ENCODE measurements around the gene CASS4. TPM values are rescaled to one million over a fixed set of nuclear protein-coding genes. Genes with fewer than 3 reads are reported as not detected.
"Not testable (repeated sequence)": the region's sequence is repeated elsewhere in the genome, so short reads cannot be mapped to it uniquely, and the experiment has no call there.

Gene CASS4
- total RNA-seq, 6 experiments from 2014 or later = 0.66 to 2.1 (median 0.83) TPM

DNA sequence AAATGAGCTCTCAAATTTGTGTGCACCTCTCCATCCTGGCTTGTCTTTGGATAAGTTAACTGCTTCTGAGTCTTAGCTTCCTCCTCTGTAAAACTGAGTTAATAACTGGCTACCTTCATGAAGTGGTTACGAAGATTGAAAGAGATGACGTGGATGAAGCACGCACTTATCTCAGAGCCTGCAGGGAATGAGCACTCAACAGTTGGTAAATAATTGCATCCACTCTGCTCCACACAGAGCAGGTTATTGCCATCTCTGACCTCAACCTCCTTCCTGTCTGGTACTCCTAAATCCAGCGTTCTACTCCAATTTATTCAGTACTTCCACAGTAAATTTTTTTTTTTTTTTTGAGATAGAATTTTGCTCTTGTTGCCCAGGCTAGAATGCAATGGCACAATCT, 26.9 kb upstream of the CASS4 start:
- H3K27me3 ChIP-seq = no peaks in the 10 kb centered on the region
- ATAC-seq = no peak
- H3K9me3 ChIP-seq = no peaks in the 10 kb centered on the region
- H3K36me3 ChIP-seq = no peaks in the 10 kb centered on the region
- H3K27ac ChIP-seq = no peak overlapping the region
- H3K4me3 ChIP-seq = no peak overlapping the region
- no peak for DNase-seq
- TF ChIP-seq, protein P1, sequence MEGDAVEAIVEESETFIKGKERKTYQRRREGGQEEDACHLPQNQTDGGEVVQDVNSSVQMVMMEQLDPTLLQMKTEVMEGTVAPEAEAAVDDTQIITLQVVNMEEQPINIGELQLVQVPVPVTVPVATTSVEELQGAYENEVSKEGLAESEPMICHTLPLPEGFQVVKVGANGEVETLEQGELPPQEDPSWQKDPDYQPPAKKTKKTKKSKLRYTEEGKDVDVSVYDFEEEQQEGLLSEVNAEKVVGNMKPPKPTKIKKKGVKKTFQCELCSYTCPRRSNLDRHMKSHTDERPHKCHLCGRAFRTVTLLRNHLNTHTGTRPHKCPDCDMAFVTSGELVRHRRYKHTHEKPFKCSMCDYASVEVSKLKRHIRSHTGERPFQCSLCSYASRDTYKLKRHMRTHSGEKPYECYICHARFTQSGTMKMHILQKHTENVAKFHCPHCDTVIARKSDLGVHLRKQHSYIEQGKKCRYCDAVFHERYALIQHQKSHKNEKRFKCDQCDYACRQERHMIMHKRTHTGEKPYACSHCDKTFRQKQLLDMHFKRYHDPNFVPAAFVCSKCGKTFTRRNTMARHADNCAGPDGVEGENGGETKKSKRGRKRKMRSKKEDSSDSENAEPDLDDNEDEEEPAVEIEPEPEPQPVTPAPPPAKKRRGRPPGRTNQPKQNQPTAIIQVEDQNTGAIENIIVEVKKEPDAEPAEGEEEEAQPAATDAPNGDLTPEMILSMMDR (IDR thresholded peaks at IDR 0.05) = no peak
- TF ChIP-seq POLR2A (IDR thresholded peaks at IDR 0.05) = no peak
- H3K4me1 ChIP-seq = no peaks in the 10 kb centered on the region
- WGBS (ENCODE audit: insufficient coverage, low coverage, low lambda C conversion rate, missing lambda C conversion rate) = 93% methylated on average over 4 of the region's 4 CpGs
- intact Hi-C loops (cut with DNase I) = no loop called here

DNA sequence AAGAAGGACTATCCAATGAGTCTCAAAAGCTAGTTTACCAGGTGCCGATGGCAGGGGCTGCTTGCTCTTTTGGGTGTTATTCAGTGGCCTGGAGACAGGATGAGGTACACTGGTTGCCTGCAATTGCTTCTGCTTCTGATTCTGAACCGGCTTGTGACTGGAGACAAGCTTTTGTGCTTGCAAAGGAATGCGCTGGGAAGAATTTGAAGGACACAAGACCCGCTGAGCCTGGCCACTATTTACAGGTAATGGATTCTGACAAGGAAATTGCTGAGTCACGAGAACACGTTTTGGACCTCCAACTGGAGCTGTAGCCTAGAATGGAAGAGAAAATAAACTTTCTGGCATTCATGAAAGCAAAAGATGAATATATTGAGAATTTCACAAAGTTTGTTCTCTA, 25.8 kb upstream of the CASS4 start:
- 95% methylated on average over 6 of the region's 6 CpGs for WGBS (ENCODE audit: insufficient coverage, low coverage, low lambda C conversion rate, missing lambda C conversion rate)
- H3K9me3 ChIP-seq = no peaks in the 10 kb centered on the region
- intact Hi-C loops (cut with DNase I) = no loop called here
- ATAC-seq (no peak), DNase-seq (no peak)
- no peaks in the 10 kb centered on the region for H3K27me3 ChIP-seq
- peaks cover 0 to 2% (median 0%) of the 10 kb centered on the region in 4 donors for H3K4me1 ChIP-seq
- H3K4me3 ChIP-seq = no peak overlapping the region
- H3K27ac ChIP-seq = no peak overlapping the region
- no peaks in the 10 kb centered on the region for H3K36me3 ChIP-seq
- TF ChIP-seq POLR2A (IDR thresholded peaks at IDR 0.05) = no peak
- TF ChIP-seq, protein P1 (IDR thresholded peaks at IDR 0.05) = no peak

DNA sequence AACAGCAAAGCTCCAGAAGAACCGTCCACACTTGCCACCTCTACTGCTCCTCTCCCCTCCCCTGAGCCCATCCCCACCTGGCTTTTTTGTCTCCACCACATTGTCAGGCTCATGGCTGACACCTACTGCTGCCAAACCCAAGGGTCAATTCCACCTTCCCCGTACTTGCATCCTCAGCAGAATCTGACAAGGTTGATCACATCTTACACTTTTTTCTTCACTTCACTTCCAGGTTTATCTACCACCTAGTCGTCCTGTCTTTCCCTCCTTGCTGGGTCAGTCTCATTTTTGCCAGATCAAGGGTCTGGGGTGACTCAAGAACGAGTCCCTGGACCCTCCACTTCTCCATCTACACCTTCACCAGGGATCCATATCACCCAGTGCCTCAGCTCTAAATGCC, 23.2 kb upstream of the CASS4 start:
- peaks cover 0 to 10% (median 0%) of the 10 kb centered on the region in 4 donors for H3K4me1 ChIP-seq
- DNase-seq (no peak), ATAC-seq (no peak)
- no peak overlapping the region for H3K27ac ChIP-seq
- TF ChIP-seq, protein P1 (IDR thresholded peaks at IDR 0.05) = no peak
- no peak for TF ChIP-seq POLR2A (IDR thresholded peaks at IDR 0.05)
- no peaks in the 10 kb centered on the region for H3K36me3 ChIP-seq
- WGBS (ENCODE audit: insufficient coverage, low coverage, low lambda C conversion rate, missing lambda C conversion rate) = 92% methylated on average over 4 of the region's 4 CpGs
- H3K4me3 ChIP-seq = no peak overlapping the region
- no peaks in the 10 kb centered on the region for H3K27me3 ChIP-seq
- no peaks in the 10 kb centered on the region for H3K9me3 ChIP-seq
- intact Hi-C loops (cut with DNase I) = no loop called here

DNA sequence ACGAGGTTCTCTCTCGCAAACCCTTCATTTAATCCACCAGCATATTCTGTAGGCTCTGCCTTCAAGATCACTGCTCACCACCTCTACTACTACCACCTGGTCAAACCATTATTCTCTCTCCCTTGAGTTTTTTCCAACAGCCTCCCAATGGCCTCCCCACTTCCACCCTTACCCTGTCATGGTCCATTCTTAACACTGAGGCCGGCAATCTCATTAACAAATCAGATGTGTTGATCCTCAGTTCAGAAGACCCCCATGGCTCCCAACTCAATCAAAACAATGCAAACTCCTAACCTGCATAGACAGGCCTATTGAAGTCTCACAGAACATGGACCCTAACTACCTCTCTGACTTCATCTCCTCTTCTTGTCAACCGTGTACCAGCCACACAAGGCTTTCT, 22.3 kb upstream of the CASS4 start:
- intact Hi-C loops (cut with DNase I) = no loop called here
- WGBS (ENCODE audit: insufficient coverage, low coverage, low lambda C conversion rate, missing lambda C conversion rate) = 98% methylated on average over 4 of the region's 4 CpGs
- Histone ChIP-seq H3K27me3 (no peaks in the 10 kb centered on the region), H3K27ac (no peak overlapping the region), H3K4me1 (peaks cover 0 to 12% (median 0%) of the 10 kb centered on the region in 4 donors), H3K4me3 (no peak overlapping the region), H3K9me3 (no peaks in the 10 kb centered on the region), H3K36me3 (no peaks in the 10 kb centered on the region)
- DNase-seq (no peak), ATAC-seq (no peak)
- TF ChIP-seq, protein P1 (IDR thresholded peaks at IDR 0.05) = no peak
- no peak for TF ChIP-seq POLR2A (IDR thresholded peaks at IDR 0.05)

DNA sequence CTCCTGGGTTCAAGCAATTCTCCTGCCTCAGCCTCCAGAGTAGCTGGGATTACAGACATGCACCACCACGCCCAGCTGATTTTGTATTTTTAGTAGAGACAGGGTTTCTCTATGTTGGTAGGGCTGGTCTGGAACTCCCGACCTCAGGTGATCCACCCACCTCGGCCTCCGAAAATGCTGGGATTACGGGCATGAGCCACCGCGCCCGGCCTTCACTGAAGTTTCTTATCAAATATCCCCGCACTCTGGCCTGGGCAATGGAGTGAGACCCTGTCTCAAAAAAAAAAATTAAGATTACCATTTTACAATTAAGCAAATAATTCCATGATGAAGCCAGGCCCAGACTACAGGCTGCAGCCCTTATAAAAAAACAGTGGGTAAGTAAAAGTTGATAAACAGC, 21.7 kb upstream of the CASS4 start:
- ATAC-seq; H3K4me3 ChIP-seq; DNase-seq; intact Hi-C loops (cut with DNase I); H3K27ac ChIP-seq; H3K36me3 ChIP-seq; H3K9me3 ChIP-seq; H3K27me3 ChIP-seq: not testable (repeated sequence)
- 100% methylated on average over 6 of the region's 9 CpGs for WGBS (ENCODE audit: insufficient coverage, low coverage, low lambda C conversion rate, missing lambda C conversion rate)
- H3K4me1 ChIP-seq = peaks cover 0 to 12% (median 0%) of the 10 kb centered on the region in 4 donors

Data from right lobe of liver (tissue), 6 donors.